Aorta (tissue), 5 donors: ENCODE results near the gene PRDX4. TPM values are rescaled to one million over a fixed set of nuclear protein-coding genes. Genes with fewer than 3 reads are reported as not detected.
"Not testable (repeated sequence)": the region's sequence is repeated elsewhere in the genome, so short reads cannot be mapped to it uniquely, and the experiment has no call there.

Experiments used
- ATAC-seq: fragments of 200-7000 bp; cut with Tn5 transposase; one replicate; pipeline ENCODE4 v1.9.1; 2022; ENCODE audit warnings: moderate library complexity; ENCODE audit not compliant: low FRiP score
- DNase-seq, 2 donors: peaks; one replicate each; pipeline ENCODE4 v3.0.0-alpha.2; 2020
- H3K27ac ChIP-seq, 2 donors: one replicate each; pipeline ENCODE4 v1.5.1; 2013; ENCODE audit warnings: low read length in 2 of 2, mild to moderate bottlenecking in 2 of 2, moderate library complexity in 2 of 2, control low read depth in 1 of 2, inconsistent platforms in 1 of 2, low read depth in 1 of 2
- H3K27me3 ChIP-seq, 2 donors: one replicate each; pipeline ENCODE4 v1.6.1; 2013; ENCODE audit warnings: control low read depth in 1 of 2, low read length in 1 of 2, mild to moderate bottlenecking in 1 of 2, moderate library complexity in 1 of 2; ENCODE audit not compliant: insufficient read depth in 2 of 2, control insufficient read depth in 1 of 2
- H3K36me3 ChIP-seq, 2 donors: one replicate each; pipeline ENCODE4 v1.6.1; 2013; ENCODE audit warnings: control low read depth in 1 of 2, low read length in 1 of 2, mild to moderate bottlenecking in 1 of 2; ENCODE audit not compliant: insufficient read depth in 2 of 2, control insufficient read depth in 1 of 2
- H3K4me1 ChIP-seq, 2 donors: one replicate each; pipeline ENCODE4 v1.6.1; 2013; ENCODE audit warnings: low read length in 2 of 2, control low read depth in 1 of 2, mild to moderate bottlenecking in 1 of 2, moderate library complexity in 1 of 2; ENCODE audit not compliant: insufficient read depth in 2 of 2, control insufficient read depth in 1 of 2
- H3K4me3 ChIP-seq, 2 donors: one replicate each; pipeline ENCODE4 v1.5.1; 2013; ENCODE audit warnings: low read length in 2 of 2, control low read depth in 1 of 2, mild to moderate bottlenecking in 1 of 2
- H3K9me3 ChIP-seq: one replicate; pipeline ENCODE4 v1.6.1; 2013; ENCODE audit warnings: mild to moderate bottlenecking, low read length; ENCODE audit not compliant: control insufficient read depth
- WGBS, 2 donors: extraction: QIAGEN DNeasy Blood & Tissue Kit; methylation state at CpG; one replicate each; pipeline ENCODE4 v1.1.7; 2013; 5-methylcytosine and 5-hydroxymethylcytosine counted together
- intact Hi-C, 2 donors: fragments of 100-400 bp; cut with DNase I; formaldehyde crosslinking; loops; one replicate each; pipeline versions ENCODE4 v1.14.2 to v1.15.0; 2022
- polyA plus RNA-seq, 2 donors: library from polyadenylated mRNA; stranded (reverse); fragments of 200-250 nt; gene quantifications; one replicate each; pipeline ENCODE4 v1.2.3, GENCODE V29; 2013
- total RNA-seq, 2 donors: library from RNA; stranded (reverse); fragmentation: NEBNext Ultra II Directional; extraction: Animal tissue kit (Norgen Biotek cat#: 25700); gene quantifications; one replicate each; pipeline ENCODE4 v1.2.1, GENCODE V29; 2021
- donor health status: healthy with polysubstance abuse.
- donor health status: Bipolar disorder and iron deficiency.
- donor health status: DM: no; HTN: no; CAD: no.
- donor health status: DM: no; HTN: no; CAD: no.
- donor health status: DM: yes; HTN: yes; CAD: no.

The PRDX4 gene
- total and polyA plus RNA-seq, 4 donors = 66.5 to 105 (median 86.0) TPM

DNA sequence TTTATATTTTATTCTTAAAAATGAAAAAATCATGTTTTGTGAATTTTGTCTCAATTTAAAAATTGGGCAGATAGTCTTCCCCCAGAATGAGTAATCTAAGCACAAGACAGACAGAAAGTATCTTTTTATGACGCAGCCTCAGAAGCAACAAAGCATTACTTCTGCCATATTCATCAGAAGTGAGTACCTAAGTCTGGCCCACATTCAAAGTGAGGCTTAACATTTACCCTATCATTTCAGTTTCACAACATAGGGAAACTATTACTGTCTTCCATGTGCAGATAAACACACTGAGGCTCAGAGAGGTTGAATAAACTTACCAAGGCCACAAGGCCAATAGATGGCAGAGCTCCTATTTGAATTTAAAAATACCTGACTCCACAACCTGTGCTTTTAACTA is 4.4 kb upstream of the PRDX4 start:
- Histone ChIP-seq H3K27ac (no peak overlapping the region), H3K36me3 (no peaks in the 10 kb centered on the region), H3K4me3 (no peak overlapping the region), H3K9me3 (no peaks in the 10 kb centered on the region), H3K4me1 (no peaks in the 10 kb centered on the region), H3K27me3 (no peaks in the 10 kb centered on the region)
- 80 to 93% methylated on average over 1 of the region's 1 CpG for WGBS, 2 donors
- ATAC-seq = no peak
- no peak for DNase-seq
- intact Hi-C loops = no loop called here

DNA sequence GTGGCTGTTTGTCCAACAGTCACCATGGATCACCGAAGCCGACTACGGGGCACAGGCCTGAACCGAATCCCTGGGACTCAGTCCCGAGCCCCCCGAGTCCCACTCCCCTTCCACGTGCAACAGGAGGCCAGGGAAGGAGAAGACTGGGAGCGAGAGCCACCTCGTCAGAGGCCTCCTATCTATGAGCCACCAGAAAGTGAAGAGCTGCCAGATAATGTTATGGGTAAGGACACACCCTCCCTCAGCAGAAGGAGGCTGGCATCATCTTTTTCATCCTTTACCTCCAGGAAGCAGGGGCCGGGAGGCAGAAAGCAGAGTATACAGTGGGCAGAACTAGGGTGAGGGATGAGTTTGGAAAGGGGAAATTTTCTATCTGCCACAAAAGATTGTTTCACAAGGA is 2.8 kb upstream of the PRDX4 start:
- intact Hi-C loops = no loop called here
- no peaks in the 10 kb centered on the region for H3K36me3 ChIP-seq
- no peak for ATAC-seq
- no peaks in the 10 kb centered on the region for H3K27me3 ChIP-seq
- no peaks in the 10 kb centered on the region for H3K4me1 ChIP-seq
- H3K9me3 ChIP-seq = no peaks in the 10 kb centered on the region
- H3K4me3 ChIP-seq = no peak overlapping the region
- DNase-seq = no peak
- 88 to 94% methylated on average over 10 of the region's 10 CpGs for WGBS, 2 donors
- no peak overlapping the region for H3K27ac ChIP-seq

DNA sequence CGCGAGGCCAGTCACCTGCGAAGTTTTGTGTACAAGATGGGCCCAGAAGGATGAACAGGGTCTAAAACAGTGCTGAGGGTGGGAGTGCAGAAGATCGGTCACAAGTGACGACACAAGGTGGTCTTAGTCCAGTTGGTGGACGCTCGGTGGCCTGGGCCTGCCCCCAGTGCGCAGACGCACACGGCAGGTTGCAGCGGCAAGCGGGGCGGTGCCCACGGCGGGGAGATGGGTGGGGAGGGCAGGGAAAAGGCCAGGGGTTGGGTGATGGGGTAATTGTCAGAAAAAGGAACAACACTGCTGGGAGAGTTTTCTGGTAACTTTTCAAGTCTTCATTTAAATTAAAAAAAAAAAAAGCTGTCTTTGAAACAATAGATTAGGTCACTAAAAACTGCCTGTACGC is 1.0 kb upstream of the PRDX4 start:
- no peaks in the 10 kb centered on the region for H3K27me3 ChIP-seq
- H3K36me3 ChIP-seq = no peaks in the 10 kb centered on the region
- H3K27ac ChIP-seq = no peak overlapping the region
- 84 to 92% methylated on average over 16 of the region's 16 CpGs for WGBS, 2 donors
- no peak overlapping the region for H3K4me3 ChIP-seq
- H3K9me3 ChIP-seq = no peaks in the 10 kb centered on the region
- DNase-seq = no peak
- intact Hi-C loops = no loop called here
- ATAC-seq = no peak
- no peaks in the 10 kb centered on the region for H3K4me1 ChIP-seq

DNA sequence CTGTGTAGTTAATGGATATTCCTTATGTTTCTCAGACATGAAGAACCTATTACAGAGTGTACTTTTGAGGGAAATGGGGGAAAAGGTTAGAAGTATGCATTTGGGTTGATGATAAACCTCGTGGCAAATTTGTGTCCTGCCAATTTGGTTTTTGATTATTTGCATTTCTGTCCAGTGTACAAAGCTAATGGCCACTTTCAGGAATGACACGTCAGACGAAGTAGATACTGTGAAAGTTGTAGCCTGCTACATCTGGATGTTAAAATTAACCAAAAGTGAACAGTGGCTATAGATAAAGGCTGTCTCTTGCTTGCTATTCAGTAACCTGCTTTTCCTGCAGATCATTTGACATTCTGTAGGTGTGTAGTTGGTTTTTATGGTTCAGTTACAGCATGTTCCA is 1.0 kb downstream of the PRDX4 start:
- DNase-seq (no peak), ATAC-seq (no peak)
- Histone ChIP-seq H3K9me3 (no peaks in the 10 kb centered on the region), H3K4me3 (peak overlapping the region; percentile 6 to 77), H3K36me3 (no peaks in the 10 kb centered on the region), H3K27me3 (no peaks in the 10 kb centered on the region), H3K4me1 (no peaks in the 10 kb centered on the region), H3K27ac (no peak overlapping the region)
- intact Hi-C loops = no loop called here
- 0 to 28% methylated on average over 3 of the region's 3 CpGs for WGBS, 2 donors

DNA sequence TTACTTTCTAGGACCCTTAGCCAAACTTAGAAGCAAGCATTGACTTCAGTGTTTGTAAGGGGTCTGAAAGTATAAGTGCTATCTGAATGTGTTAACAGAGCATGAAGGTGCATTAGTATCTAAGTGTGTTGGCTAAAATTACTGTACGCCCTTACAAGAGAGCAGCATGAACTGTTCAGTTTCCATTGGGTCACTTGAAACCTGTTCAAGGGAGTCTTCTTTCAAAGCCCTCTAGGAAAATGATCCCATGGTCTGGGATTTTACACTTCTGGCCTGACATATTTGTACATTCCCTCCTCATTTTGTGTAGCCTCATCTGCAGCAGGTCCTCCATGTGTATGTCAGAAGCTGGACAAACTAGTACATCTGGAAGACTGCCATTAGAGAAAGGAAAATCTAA is 3.2 kb downstream of the PRDX4 start:
- Histone ChIP-seq H3K27ac (no peak overlapping the region), H3K36me3 (no peaks in the 10 kb centered on the region), H3K27me3 (no peaks in the 10 kb centered on the region), H3K4me3 (no peak overlapping the region), H3K9me3 (no peaks in the 10 kb centered on the region), H3K4me1 (no peaks in the 10 kb centered on the region)
- DNase-seq (no peak), ATAC-seq (no peak)
- intact Hi-C loops = no loop called here
- WGBS, 2 donors = 91% methylated on average over 1 of the region's 1 CpG

GRCh38 chrX:23673108-23673507 is 5.8 kb downstream of the PRDX4 start:
- H3K27me3 ChIP-seq = no peaks in the 10 kb centered on the region
- H3K9me3 ChIP-seq = no peaks in the 10 kb centered on the region
- ATAC-seq (no peak), DNase-seq (no peak)
- H3K4me1 ChIP-seq = no peaks in the 10 kb centered on the region
- H3K4me3 ChIP-seq = no peak overlapping the region
- intact Hi-C loops = no loop called here
- no peaks in the 10 kb centered on the region for H3K36me3 ChIP-seq
- WGBS, 2 donors = 52 to 56% methylated on average over 3 of the region's 3 CpGs
- no peak overlapping the region for H3K27ac ChIP-seq

DNA sequence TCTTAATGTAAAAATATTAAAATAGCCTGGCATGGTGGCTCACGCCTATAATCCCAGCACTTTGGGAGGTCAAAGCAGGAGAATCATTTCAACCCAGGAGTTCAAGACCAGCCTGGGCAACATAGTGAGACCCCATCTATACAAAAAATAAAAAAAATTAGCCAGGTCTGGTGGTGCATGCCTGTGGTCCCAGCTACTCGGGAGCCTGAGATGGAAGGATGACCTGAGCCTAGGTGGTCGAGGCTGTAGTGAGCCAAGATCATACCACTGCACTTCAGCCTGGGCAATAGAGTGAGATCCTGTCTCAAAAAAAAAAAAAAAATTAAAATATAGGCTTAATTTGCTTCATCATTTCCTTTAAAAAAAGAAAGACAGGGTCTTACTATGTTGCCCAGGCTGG is 9.2 kb downstream of the PRDX4 start:
- ATAC-seq, H3K9me3 ChIP-seq, H3K27me3 ChIP-seq, H3K36me3 ChIP-seq, intact Hi-C loops, DNase-seq, H3K4me1 ChIP-seq, H3K27ac ChIP-seq, H3K4me3 ChIP-seq: not testable (repeated sequence)
- 79 to 96% methylated on average over 3 of the region's 3 CpGs for WGBS, 2 donors

DNA sequence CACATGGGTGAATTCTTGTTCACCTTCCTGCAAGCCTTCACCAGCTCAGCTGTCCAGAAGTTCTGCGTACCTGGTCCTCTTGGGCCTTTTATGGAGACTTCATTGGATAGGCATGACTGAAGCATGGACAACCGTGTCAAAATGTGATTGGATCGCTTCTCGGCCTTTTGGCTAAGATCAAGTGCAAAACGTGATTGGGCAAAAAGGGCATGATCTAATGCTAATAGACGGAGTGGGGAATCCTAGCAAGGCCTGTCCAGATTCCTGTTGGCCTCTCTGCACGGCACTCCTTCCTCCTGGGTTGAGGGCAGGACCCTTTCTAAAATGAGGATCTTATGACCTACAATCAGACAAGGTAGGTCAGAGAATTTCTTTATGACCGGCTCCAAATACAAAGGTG is 24.9 kb downstream of the PRDX4 start:
- ATAC-seq (no peak), DNase-seq (no peak)
- intact Hi-C loops = loop anchor here (2.0 to 10.0 kb wide), 3 partner anchors 93 to 363 kb away; partner anchors contain the start of genes SAT1 (in 2 of the 2) and EIF2S3 (in 1 of the 2)
- Histone ChIP-seq H3K27ac (no peak overlapping the region), H3K4me1 (no peaks in the 10 kb centered on the region), H3K27me3 (no peaks in the 10 kb centered on the region), H3K4me3 (no peak overlapping the region), H3K9me3 (no peaks in the 10 kb centered on the region), H3K36me3 (no peaks in the 10 kb centered on the region)
- 80% methylated on average over 8 of the region's 8 CpGs for WGBS, 2 donors

- no peak for ATAC-seq
- no peaks in the 10 kb centered on the region for H3K4me1 ChIP-seq
- WGBS, 2 donors = 3 to 7% methylated on average over 8 of the region's 8 CpGs
- H3K27me3 ChIP-seq = no peaks in the 10 kb centered on the region
- no peaks in the 10 kb centered on the region for H3K9me3 ChIP-seq
- peak in 1 of 2 donors; percentile 64 for DNase-seq
- H3K27ac ChIP-seq = no peak overlapping the region
- no peak overlapping the region for H3K4me3 ChIP-seq
- H3K36me3 ChIP-seq = no peaks in the 10 kb centered on the region
- intact Hi-C loops = loop anchor here (5.0 to 10.0 kb wide), 3 partner anchors 90 to 360 kb away; partner anchors contain the start of genes SAT1 (in 2 of the 2) and EIF2S3 (in 1 of the 2)
Observed at GRCh38 chrX:23694606-23695005, 27.3 kb downstream of the PRDX4 start.
